Psoas muscle (tissue), 8 donors: Measurements from ENCODE around the gene VAC14. TPM values are rescaled to one million over a fixed set of nuclear protein-coding genes. Genes with fewer than 3 reads are reported as not detected.

Experiments used
- ATAC-seq, 4 donors: fragments of 200-7000 bp; cut with Tn5 transposase; one replicate each; pipeline ENCODE4 v1.9.1; 2020; ENCODE audit warnings: moderate library complexity in 3 of 4, mild to moderate bottlenecking in 2 of 4
- DNase-seq, 2 donors: peaks; one replicate each; pipeline ENCODE4 v3.0.0-alpha.2; 2020
- H3K27ac ChIP-seq: fragments of 200-600 bp; one replicate; pipeline ENCODE4 v1.8.0; 2022
- H3K27me3 ChIP-seq, 3 donors: fragments of 200-600 bp in 1 of 3; one replicate each; pipeline versions ENCODE4 v1.6.1 to v1.8.0; 2013 to 2022; ENCODE audit warnings: low read length in 2 of 3, mild to moderate bottlenecking in 2 of 3, moderate library complexity in 1 of 3; ENCODE audit not compliant: insufficient read depth in 3 of 3
- H3K36me3 ChIP-seq, 2 donors: fragments of 200-600 bp in 1 of 2; one replicate each; pipeline versions ENCODE4 v1.6.1 to v1.8.0; 2013 to 2022; ENCODE audit warnings: low read depth in 1 of 2, mild to moderate bottlenecking in 1 of 2, moderate library complexity in 1 of 2; ENCODE audit not compliant: insufficient read depth in 1 of 2
- H3K4me1 ChIP-seq: fragments of 200-600 bp; one replicate; pipeline ENCODE4 v1.8.0; 2022
- H3K4me3 ChIP-seq: fragments of 200-600 bp; one replicate; pipeline ENCODE4 v1.8.0; 2022; ENCODE audit warnings: mild to moderate bottlenecking
- H3K9me3 ChIP-seq: fragments of 200-600 bp; one replicate; pipeline ENCODE4 v1.8.0; 2022
- CTCF ChIP-seq: fragments of 200-600 bp; IDR thresholded peaks from one replicate; pipeline ENCODE4 v1.8.0; 2022; ENCODE audit warnings: antibody characterized with exemption
- WGBS, 3 donors: extraction: QIAGEN DNeasy Blood & Tissue Kit; methylation state at CpG; one replicate each; pipeline versions ENCODE4 v1.1.6 to v1.1.7; 2013; 5-methylcytosine and 5-hydroxymethylcytosine counted together
- intact Hi-C, 2 donors: fragments of 100-400 bp; cut with DNase I; formaldehyde crosslinking; loops; one replicate each; pipeline versions ENCODE4 v1.11.0 to v1.14.2; 2022
- polyA plus RNA-seq, 3 donors: library from polyadenylated mRNA; stranded (reverse); fragments of 200-250 nt; gene quantifications; one replicate each; pipeline ENCODE4 v1.2.3, GENCODE V29; 2013
- total RNA-seq, 4 donors: library from RNA; stranded (reverse); fragmentation: NEBNext Ultra II Directional in 2 of 4; extraction: Animal tissue kit (Norgen Biotek cat#: 25700) in 2 of 4; gene quantifications; one replicate each; pipeline versions ENCODE4 v1.2.1 to v1.2.4, GENCODE V29; 2021 to 2023
- donor health status: healthy with polysubstance abuse.
- donor health status: DM: no; HTN: no; CAD: no; lungs with moderate emphysema.
- donor health status: Bipolar disorder and iron deficiency.
- donor health status: healthy.
- donor health status: DM: yes; HTN: yes; CAD: no.
- donor health status: DM: no; HTN: no; CAD: no.
- donor health status: DM: no; HTN: no; CAD: no.
- donor health status: DM: yes; HTN: yes; CAD: no.

VAC14 gene
- total and polyA plus RNA-seq, 7 donors, result 19.9 to 24.3 (median 23.0) TPM

DNA sequence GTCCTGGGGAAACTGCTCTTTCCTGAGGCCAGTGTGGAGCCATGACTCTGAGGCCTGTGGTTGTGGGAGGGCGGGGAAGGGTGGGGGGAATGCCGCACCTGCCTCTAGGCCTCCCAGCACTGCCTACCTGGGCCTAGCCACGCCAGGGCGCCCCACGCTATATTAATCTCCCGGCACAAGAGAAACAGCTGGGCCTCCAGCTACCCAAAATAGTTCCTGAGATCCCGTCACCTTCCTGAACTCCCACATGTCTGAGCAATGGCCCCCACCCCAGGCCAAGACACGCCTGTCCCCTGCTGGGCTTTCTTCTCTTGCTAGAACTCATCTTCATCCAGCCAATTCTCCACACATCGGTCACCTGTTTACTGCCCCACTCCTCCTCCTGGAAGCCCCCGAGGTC lies 102.1 kb downstream of the VAC14 start:
- Histone ChIP-seq H3K9me3 (no peaks in the 10 kb centered on the region), H3K27me3 (no peaks in the 10 kb centered on the region), H3K4me3 (no peak overlapping the region), H3K4me1 (peaks cover 94% of the 10 kb centered on the region), H3K36me3 (no peaks in the 10 kb centered on the region), H3K27ac (peak overlapping the region; percentile 85)
- DNase-seq (no peak), ATAC-seq (no peak)
- no peak for TF ChIP-seq CTCF
- intact Hi-C loops, result loop anchor here in 1 of 2 donors (5.0 kb wide), 1 partner anchor 38 kb away; no protein-coding TSS in a partner anchor
- 67 to 79% (median 72%) methylated on average over 9 to 10 of the region's 10 CpGs for WGBS, 3 donors

DNA sequence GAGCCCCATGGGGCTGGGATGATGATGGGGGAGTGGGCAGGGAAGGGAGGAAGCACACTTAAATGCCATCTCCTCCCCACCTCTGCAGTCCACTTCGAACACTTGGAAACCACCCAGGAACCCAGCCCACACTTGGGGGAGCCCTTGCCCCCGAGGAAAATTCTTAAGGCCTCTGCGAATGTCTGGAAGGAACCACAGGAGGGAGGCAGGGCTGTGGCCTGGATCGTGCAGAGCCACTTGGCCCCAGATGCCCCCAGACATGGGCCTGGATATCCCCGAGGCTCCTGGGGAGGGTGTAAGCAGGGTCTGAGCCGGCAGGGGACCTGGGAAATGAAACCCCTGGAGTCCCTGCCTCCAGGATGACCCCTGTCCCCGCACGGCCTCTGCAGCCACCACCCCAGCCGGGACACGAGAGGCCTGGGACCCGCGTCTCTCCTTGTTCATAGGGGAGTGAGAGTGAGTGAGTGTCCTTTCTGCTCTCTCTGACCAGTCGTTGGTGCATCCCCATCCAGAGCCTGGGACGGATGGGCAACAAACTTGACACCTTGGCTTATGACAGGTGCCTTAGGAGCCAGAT lies 103.3 kb downstream of the VAC14 start:
- intact Hi-C loops, result loop anchor here in 1 of 2 donors (5.0 kb wide), 1 partner anchor 40 kb away; no protein-coding TSS in a partner anchor

DNA sequence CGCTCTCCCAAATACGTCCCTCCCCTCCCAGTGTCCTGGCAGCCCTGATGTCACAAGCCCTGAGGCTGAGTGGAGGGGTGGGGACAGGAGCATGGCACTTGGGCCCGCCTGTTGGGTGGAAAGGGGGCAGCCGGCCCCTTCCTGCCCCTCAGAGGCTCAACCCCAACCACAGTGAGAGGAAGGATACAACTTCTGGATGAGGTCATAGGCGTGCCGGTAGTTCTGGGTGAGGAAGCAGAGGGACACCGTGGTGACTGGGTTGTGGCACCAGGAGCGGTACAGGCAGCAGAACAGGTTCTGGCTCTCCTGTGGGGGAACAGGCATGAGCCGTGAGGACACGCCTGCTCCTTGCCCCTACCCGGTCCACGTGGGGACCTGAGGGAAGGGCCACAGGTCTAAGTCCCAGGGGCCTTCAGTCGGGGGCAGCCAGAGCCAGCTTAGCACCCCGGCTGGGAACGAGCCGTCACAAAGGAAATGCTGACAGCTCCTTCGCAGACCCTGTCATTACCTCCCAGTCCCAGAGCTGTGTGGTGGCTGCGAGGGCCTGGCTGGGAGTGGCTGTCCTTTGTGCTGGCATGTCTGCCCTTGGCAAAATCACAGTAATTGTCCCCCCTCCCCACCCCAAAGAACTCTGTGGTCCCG lies 103.9 kb downstream of the VAC14 start:
- TF ChIP-seq CTCF, result no peak
- intact Hi-C loops, result loop anchor here in 1 of 2 donors (5.0 kb wide), 1 partner anchor 40 kb away; no protein-coding TSS in a partner anchor
- ATAC-seq (no peak), DNase-seq (no peak)
- 68 to 73% (median 72%) methylated on average over 19 of the region's 19 CpGs for WGBS, 3 donors
- Histone ChIP-seq H3K4me3 (no peak overlapping the region), H3K4me1 (peaks cover 94% of the 10 kb centered on the region), H3K27ac (peak overlapping the region; percentile 86), H3K27me3 (no peaks in the 10 kb centered on the region), H3K9me3 (no peaks in the 10 kb centered on the region), H3K36me3 (no peaks in the 10 kb centered on the region)

More for the DNA sequence above, 103.3 kb downstream of the VAC14 start:
- no peak for DNase-seq
- no peaks in the 10 kb centered on the region for H3K27me3 ChIP-seq
- no peak for TF ChIP-seq CTCF
- no peaks in the 10 kb centered on the region for H3K36me3 ChIP-seq
- 57 to 65% (median 59%) methylated on average over 14 of the region's 14 CpGs for WGBS, 3 donors
- no peaks in the 10 kb centered on the region for H3K9me3 ChIP-seq
- no peak overlapping the region for H3K4me3 ChIP-seq
- peaks cover 94% of the 10 kb centered on the region for H3K4me1 ChIP-seq
- peak overlapping the region; percentile 86 for H3K27ac ChIP-seq
- ATAC-seq, result no peak

DNA sequence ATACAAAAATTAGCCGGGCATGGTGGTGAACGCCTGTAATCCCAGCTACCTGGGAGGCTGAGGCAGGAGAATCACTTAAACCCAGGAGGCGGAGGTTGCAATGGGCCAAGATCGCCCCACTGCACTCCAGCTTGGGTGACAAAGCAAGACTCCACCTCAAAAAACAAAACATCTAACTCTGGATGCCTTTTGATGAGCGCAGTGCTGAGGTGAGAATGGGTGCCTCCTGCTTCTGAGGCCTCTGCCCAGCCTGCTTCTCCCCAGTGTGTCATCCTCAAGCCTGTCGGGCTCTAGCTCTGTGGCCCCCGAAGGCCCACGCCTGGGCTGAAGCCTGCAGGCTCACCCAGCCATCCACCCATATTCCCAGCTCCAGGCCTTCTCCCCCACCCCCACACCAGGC lies 104.6 kb downstream of the VAC14 start:
- H3K9me3 ChIP-seq, result no peaks in the 10 kb centered on the region
- H3K4me3 ChIP-seq, result no peak overlapping the region
- no peaks in the 10 kb centered on the region for H3K27me3 ChIP-seq
- peaks cover 94% of the 10 kb centered on the region for H3K4me1 ChIP-seq
- peak overlapping the region; percentile 86 for H3K27ac ChIP-seq
- intact Hi-C loops, result loop anchor here in 1 of 2 donors (5.0 kb wide), 1 partner anchor 41 kb away; no protein-coding TSS in a partner anchor
- TF ChIP-seq CTCF, result no peak
- 90 to 99% (median 97%) methylated on average over 8 of the region's 8 CpGs for WGBS, 3 donors
- ATAC-seq (no peak), DNase-seq (peak in 1 of 2 donors; percentile 21)
- no peaks in the 10 kb centered on the region for H3K36me3 ChIP-seq
